WI38 (cell line): Measurements from ENCODE around the gene LINC00632.

Experiments used
- H3K4me3 ChIP-seq: 2 replicates; pipeline ENCODE4 v1.5.1; 2011; ENCODE audit warnings: low read depth, mild to moderate bottlenecking, control low read depth, low read length
- CTCF ChIP-seq: IDR thresholded peaks from 2 replicates; pipeline ENCODE4 v1.5.1; 2012; ENCODE audit warnings: low read depth, mild to moderate bottlenecking, control low read depth, low read length

Gene LINC00632

GRCh38 chrX:140836874-140837273 lies 127.3 kb downstream of the LINC00632 start:
- H3K4me3 ChIP-seq = no peak overlapping the region
- TF ChIP-seq CTCF = no peak
